Rectal smooth muscle tissue (tissue), 1 donor: ENCODE data around the gene CDK6.
"Not testable (repeated sequence)": the region's sequence is repeated elsewhere in the genome, so short reads cannot be mapped to it uniquely, and the experiment has no call there.

Source experiments
- H3K27ac ChIP-seq: one replicate; pipeline ENCODE4 v1.7.0; 2013; ENCODE audit warnings: low read depth, low read length, inconsistent platforms
- H3K27me3 ChIP-seq: one replicate; pipeline ENCODE4 v1.7.0; 2013; ENCODE audit warnings: low read length; ENCODE audit not compliant: control insufficient read depth, insufficient read depth
- H3K36me3 ChIP-seq: one replicate; pipeline ENCODE4 v1.7.0; 2013; ENCODE audit warnings: low read length; ENCODE audit not compliant: control insufficient read depth, insufficient read depth
- H3K4me1 ChIP-seq: one replicate; pipeline ENCODE4 v1.7.0; 2013; ENCODE audit warnings: low read length; ENCODE audit not compliant: control insufficient read depth, insufficient read depth
- H3K4me3 ChIP-seq: one replicate; pipeline ENCODE4 v1.7.0; 2013; ENCODE audit warnings: low read length
- H3K9ac ChIP-seq: one replicate; pipeline ENCODE4 v1.7.0; 2013; ENCODE audit warnings: low read length

The CDK6 gene

GRCh38 chr7:92868683-92869293 is 32.4 kb upstream of the CDK6 start:
- Histone ChIP-seq H3K27me3 (no peaks in the 10 kb centered on the region), H3K4me1 (no peaks in the 10 kb centered on the region), H3K36me3 (no peaks in the 10 kb centered on the region), H3K9ac (no peak overlapping the region), H3K27ac (no peak overlapping the region), H3K4me3 (no peak overlapping the region)

GRCh38 chr7:92864169-92864568 is 27.8 kb upstream of the CDK6 start:
- not testable (repeated sequence) for H3K4me1 ChIP-seq, H3K9ac ChIP-seq, H3K27ac ChIP-seq, H3K4me3 ChIP-seq, H3K36me3 ChIP-seq, H3K27me3 ChIP-seq

- Histone ChIP-seq H3K27ac (no peak overlapping the region), H3K4me1 (no peaks in the 10 kb centered on the region), H3K27me3 (no peaks in the 10 kb centered on the region), H3K36me3 (no peaks in the 10 kb centered on the region), H3K9ac (no peak overlapping the region), H3K4me3 (no peak overlapping the region)
Measured at GRCh38 chr7:92856436-92856835, 20.1 kb upstream of the CDK6 start.

GRCh38 chr7:92854501-92855238 is 18.3 kb upstream of the CDK6 start:
- no peak overlapping the region for H3K4me3 ChIP-seq
- H3K4me1 ChIP-seq: no peaks in the 10 kb centered on the region
- H3K9ac ChIP-seq: no peak overlapping the region
- no peak overlapping the region for H3K27ac ChIP-seq
- H3K36me3 ChIP-seq: no peaks in the 10 kb centered on the region
- H3K27me3 ChIP-seq: no peaks in the 10 kb centered on the region

GRCh38 chr7:92851732-92852131 is 15.4 kb upstream of the CDK6 start:
- Histone ChIP-seq H3K4me3 (no peak overlapping the region), H3K27ac (no peak overlapping the region), H3K36me3 (no peaks in the 10 kb centered on the region), H3K9ac (no peak overlapping the region), H3K27me3 (no peaks in the 10 kb centered on the region), H3K4me1 (no peaks in the 10 kb centered on the region)

- Histone ChIP-seq H3K9ac (no peak overlapping the region), H3K4me1 (no peaks in the 10 kb centered on the region), H3K36me3 (no peaks in the 10 kb centered on the region), H3K27ac (no peak overlapping the region), H3K27me3 (no peaks in the 10 kb centered on the region), H3K4me3 (no peak overlapping the region)
Measured at GRCh38 chr7:92850516-92850915, 14.1 kb upstream of the CDK6 start.

- Histone ChIP-seq H3K36me3 (no peaks in the 10 kb centered on the region), H3K27me3 (no peaks in the 10 kb centered on the region), H3K4me1 (no peaks in the 10 kb centered on the region), H3K27ac (no peak overlapping the region), H3K9ac (no peak overlapping the region), H3K4me3 (no peak overlapping the region)
Measured at GRCh38 chr7:92849322-92849721, 12.9 kb upstream of the CDK6 start.

GRCh38 chr7:92848851-92849250 is 12.5 kb upstream of the CDK6 start:
- no peaks in the 10 kb centered on the region for H3K4me1 ChIP-seq
- no peak overlapping the region for H3K9ac ChIP-seq
- H3K27me3 ChIP-seq: no peaks in the 10 kb centered on the region
- no peak overlapping the region for H3K27ac ChIP-seq
- no peaks in the 10 kb centered on the region for H3K36me3 ChIP-seq
- no peak overlapping the region for H3K4me3 ChIP-seq

GRCh38 chr7:92848441-92848840 is 12.1 kb upstream of the CDK6 start:
- no peaks in the 10 kb centered on the region for H3K27me3 ChIP-seq
- no peak overlapping the region for H3K27ac ChIP-seq
- H3K4me3 ChIP-seq: no peak overlapping the region
- no peak overlapping the region for H3K9ac ChIP-seq
- no peaks in the 10 kb centered on the region for H3K4me1 ChIP-seq
- no peaks in the 10 kb centered on the region for H3K36me3 ChIP-seq

GRCh38 chr7:92847305-92847704 is 10.9 kb upstream of the CDK6 start:
- no peaks in the 10 kb centered on the region for H3K27me3 ChIP-seq

GRCh38 chr7:92845736-92846135 is 9.4 kb upstream of the CDK6 start:
- no peaks in the 10 kb centered on the region for H3K4me1 ChIP-seq
- H3K4me3 ChIP-seq: no peak overlapping the region
- H3K9ac ChIP-seq: no peak overlapping the region
- H3K27me3 ChIP-seq: no peaks in the 10 kb centered on the region
- no peaks in the 10 kb centered on the region for H3K36me3 ChIP-seq
- H3K27ac ChIP-seq: no peak overlapping the region

More at GRCh38 chr7:92847305-92847704, 10.9 kb upstream of the CDK6 start:
- Histone ChIP-seq H3K9ac (no peak overlapping the region), H3K4me1 (no peaks in the 10 kb centered on the region), H3K4me3 (no peak overlapping the region), H3K36me3 (no peaks in the 10 kb centered on the region), H3K27ac (no peak overlapping the region)

- Histone ChIP-seq H3K4me1 (no peaks in the 10 kb centered on the region), H3K4me3 (no peak overlapping the region), H3K9ac (no peak overlapping the region), H3K27me3 (no peaks in the 10 kb centered on the region), H3K36me3 (no peaks in the 10 kb centered on the region), H3K27ac (no peak overlapping the region)
Measured at GRCh38 chr7:92843781-92844180, 7.4 kb upstream of the CDK6 start.
